ENCODE data around the gene RHOB.

GRCh38 chr2:20472569-20472968 lies 25.7 kb downstream of the RHOB start:
- TF ChIP-seq POLR2AphosphoS5 (IDR thresholded peaks at IDR 0.05; ENCODE audit: low read depth, low read length) (no peak), POLR2A (IDR thresholded peaks at IDR 0.05; ENCODE audit: low read depth, low read length) (no peak), TAF1 (IDR thresholded peaks at IDR 0.05; ENCODE audit: borderline replicate concordance, low read depth, low read length) (no peak)

Measured in GM12892 (cell line).